ENCODE results near the gene ETV1.

ETV1 gene

DNA sequence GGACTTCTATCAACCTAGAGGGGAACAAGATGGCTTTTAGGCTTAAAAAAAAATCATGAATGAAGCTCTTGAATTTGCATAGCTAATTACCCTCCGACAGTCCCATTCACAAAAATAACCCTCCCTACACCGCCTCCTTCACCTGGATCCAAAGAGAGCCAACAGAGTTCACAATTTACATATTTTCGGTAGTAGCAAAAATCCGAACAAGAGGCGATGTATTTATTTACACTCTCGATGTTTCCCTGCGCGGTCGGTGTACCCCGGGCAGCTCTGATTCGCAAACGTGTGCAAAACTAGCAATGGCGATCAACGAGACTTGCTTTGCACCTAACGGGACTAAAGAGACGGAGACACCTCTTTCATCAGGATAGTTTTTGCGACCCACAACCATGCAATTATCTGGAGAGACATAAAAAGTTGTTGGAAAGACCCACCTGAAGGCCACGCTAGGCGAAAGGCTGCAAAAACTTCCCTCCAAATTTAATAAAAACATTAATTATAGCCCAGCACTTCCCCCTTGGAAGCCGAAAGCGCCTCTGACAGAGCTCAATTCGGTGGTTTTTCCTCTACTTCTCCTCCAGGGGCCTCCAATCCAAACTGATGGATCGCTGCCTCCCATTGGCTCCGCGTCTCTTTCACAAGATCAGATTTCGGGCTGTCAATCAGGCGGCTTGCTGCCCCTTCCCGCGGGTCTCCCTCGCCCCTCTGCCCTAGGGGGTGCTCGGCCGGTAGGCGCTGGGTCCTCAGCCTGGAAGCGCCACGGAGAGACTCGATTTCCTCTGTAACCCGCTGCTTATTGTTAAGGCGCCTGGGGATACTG lies at the start of gene ETV1:
ETV1 (minus strand) TSS at position 541 of the 823 bp plus-strand sequence. CDS start 614 bp downstream, outside the sequence.
- POLR2A ChIA-PET = no interaction called here
- no peak for TF ChIP-seq CTCF (IDR thresholded peaks at IDR 0.05; ENCODE audit: control extremely low read depth, extremely low read depth, low read depth, missing control alignments)
- CTCF ChIA-PET = interaction anchor here (0.9 to 1.4 kb wide), 3 partner anchors 9 to 11 kb away, joined by 3 to 7 read pairs (median 3); no protein-coding TSS in a partner anchor
- no peak for DNase-seq (ENCODE audit: extremely low spot score)

- no peak for TF ChIP-seq CTCF (IDR thresholded peaks at IDR 0.05; ENCODE audit: control extremely low read depth, extremely low read depth, low read depth, missing control alignments)
- ChIA-PET CTCF (no interaction called here), POLR2A (no interaction called here)
- no peak for DNase-seq (ENCODE audit: extremely low spot score)
These were observed 34.9 kb upstream of the ETV1 start for GRCh38 chr7:14024406-14024805.

GRCh38 chr7:14023838-14024237 lies 34.4 kb upstream of the ETV1 start:
- no peak for TF ChIP-seq CTCF (IDR thresholded peaks at IDR 0.05; ENCODE audit: control extremely low read depth, extremely low read depth, low read depth, missing control alignments)
- DNase-seq (ENCODE audit: extremely low spot score) = no peak
- ChIA-PET POLR2A (no interaction called here), CTCF (no interaction called here)

GRCh38 chr7:14023342-14023741 lies 33.9 kb upstream of the ETV1 start:
- POLR2A ChIA-PET = no interaction called here
- CTCF ChIA-PET = no interaction called here

DNA sequence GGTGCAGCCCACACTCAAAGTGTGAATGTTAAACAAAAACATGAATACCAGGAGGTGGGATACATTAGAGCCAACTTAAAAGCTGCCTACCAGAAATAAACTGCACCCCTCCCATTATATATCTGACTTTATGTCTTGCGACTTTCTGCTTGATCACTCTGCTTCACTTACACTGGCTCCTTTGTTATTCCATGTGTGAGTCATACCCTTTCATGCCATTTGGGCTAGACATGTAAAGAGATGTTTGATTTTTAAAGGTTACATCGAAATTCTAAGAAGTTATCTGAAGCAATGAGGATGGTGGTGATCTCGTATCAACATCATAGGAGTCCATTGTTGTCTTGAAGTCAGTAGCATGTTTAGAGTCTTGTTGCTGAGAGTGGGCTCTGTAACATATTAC lies 31.6 kb upstream of the ETV1 start:
- no peak for TF ChIP-seq CTCF (IDR thresholded peaks at IDR 0.05; ENCODE audit: control extremely low read depth, extremely low read depth, low read depth, missing control alignments)
- no peak for DNase-seq (ENCODE audit: extremely low spot score)
- ChIA-PET POLR2A (no interaction called here), CTCF (no interaction called here)

More at GRCh38 chr7:14023342-14023741, 33.9 kb upstream of the ETV1 start:
- no peak for TF ChIP-seq CTCF (IDR thresholded peaks at IDR 0.05; ENCODE audit: control extremely low read depth, extremely low read depth, low read depth, missing control alignments)
- no peak for DNase-seq (ENCODE audit: extremely low spot score)

DNA sequence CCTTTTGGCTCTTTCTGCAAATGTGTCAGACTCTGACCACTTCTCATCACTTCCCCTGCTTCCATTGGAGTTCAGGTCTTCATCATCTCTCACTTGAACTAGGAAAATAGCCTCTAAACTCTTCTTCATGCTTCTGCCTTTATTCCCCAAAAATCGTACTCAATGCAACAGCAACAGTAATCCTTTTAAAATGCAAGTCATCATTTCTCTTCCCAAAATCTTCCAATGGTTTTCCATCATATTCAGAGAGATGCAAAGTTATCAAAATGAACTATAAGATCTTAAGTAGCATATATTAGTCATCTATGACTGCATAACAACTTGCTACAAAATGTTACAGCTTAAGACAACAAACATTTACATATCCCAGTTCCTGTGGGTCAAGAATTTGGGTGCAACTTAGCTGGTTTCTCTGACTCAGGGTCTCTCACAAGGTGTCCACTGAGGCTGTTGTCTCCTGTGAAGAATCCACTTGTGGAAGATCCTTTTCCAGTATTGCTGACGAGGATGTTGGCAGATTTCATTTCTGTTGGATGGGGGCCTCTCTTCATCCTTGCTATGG lies 31.0 kb upstream of the ETV1 start:
- CTCF ChIA-PET = no interaction called here

More for the DNA sequence above, 31.0 kb upstream of the ETV1 start:
- TF ChIP-seq CTCF (IDR thresholded peaks at IDR 0.05; ENCODE audit: control extremely low read depth, extremely low read depth, low read depth, missing control alignments) = no peak
- no peak for DNase-seq (ENCODE audit: extremely low spot score)
- POLR2A ChIA-PET = no interaction called here
